ENCODE results near the gene CTAGE9.

DNA sequence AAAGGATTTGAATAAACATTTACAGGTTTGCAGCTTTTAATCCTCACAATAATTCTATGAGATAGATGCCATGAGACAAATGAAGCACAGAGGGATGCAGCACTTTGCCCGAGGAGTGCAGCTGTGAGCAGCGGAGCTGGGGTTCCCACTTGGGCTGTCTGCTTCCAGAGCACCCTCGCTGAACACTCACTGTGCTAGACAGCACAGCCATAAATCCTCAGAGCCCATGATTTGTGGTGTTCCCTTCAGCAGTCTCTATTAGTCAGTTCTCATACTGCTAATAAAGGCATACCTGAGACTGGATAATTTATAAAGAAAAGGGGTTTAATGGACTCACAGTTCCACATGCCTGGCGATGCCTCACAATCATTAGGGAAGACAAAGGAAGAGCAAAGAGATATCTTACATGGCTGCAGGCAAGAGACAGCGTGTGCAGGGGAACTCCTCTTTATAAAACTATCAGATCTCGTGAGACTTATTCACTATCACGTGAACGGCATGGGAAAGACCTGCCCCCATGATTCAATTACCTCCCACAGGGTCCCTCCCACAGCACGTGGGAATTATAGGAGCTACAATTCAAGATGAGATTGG lies 25.3 kb upstream of the CTAGE9 start:
- TF ChIP-seq, protein P1, sequence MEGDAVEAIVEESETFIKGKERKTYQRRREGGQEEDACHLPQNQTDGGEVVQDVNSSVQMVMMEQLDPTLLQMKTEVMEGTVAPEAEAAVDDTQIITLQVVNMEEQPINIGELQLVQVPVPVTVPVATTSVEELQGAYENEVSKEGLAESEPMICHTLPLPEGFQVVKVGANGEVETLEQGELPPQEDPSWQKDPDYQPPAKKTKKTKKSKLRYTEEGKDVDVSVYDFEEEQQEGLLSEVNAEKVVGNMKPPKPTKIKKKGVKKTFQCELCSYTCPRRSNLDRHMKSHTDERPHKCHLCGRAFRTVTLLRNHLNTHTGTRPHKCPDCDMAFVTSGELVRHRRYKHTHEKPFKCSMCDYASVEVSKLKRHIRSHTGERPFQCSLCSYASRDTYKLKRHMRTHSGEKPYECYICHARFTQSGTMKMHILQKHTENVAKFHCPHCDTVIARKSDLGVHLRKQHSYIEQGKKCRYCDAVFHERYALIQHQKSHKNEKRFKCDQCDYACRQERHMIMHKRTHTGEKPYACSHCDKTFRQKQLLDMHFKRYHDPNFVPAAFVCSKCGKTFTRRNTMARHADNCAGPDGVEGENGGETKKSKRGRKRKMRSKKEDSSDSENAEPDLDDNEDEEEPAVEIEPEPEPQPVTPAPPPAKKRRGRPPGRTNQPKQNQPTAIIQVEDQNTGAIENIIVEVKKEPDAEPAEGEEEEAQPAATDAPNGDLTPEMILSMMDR (conservative IDR thresholded peaks at IDR 0.05; ENCODE audit: low read length) = no peak
- no peak for TF ChIP-seq EZH2phosphoT487 (IDR thresholded peaks at IDR 0.05; ENCODE audit: borderline replicate concordance, low read depth, low read length)
